KMS-11 (cell line): ENCODE results near the gene TEX2.

Experiments used
- H2AFZ ChIP-seq: fragments of 200-600 bp; sonication (generic); 2 replicates; pipeline ENCODE4 v1.6.1; 2016; ENCODE audit warnings: antibody characterized with exemption, mixed run types, low read depth
- H3K27ac ChIP-seq: fragments of 200-600 bp; sonication (generic); 2 replicates; pipeline ENCODE4 v1.6.1; 2016; ENCODE audit warnings: mild to moderate bottlenecking, mixed run types
- H3K27me3 ChIP-seq: fragments of 200-600 bp; sonication (generic); 2 replicates; pipeline ENCODE4 v1.6.1; 2017; ENCODE audit warnings: mild to moderate bottlenecking, low read depth, mixed run types, moderate library complexity; ENCODE audit not compliant: insufficient read depth
- H3K36me3 ChIP-seq: fragments of 200-600 bp; sonication (generic); 2 replicates; pipeline ENCODE4 v1.6.1; 2017; ENCODE audit warnings: mild to moderate bottlenecking, mixed run types; ENCODE audit not compliant: insufficient read depth
- H3K4me1 ChIP-seq: fragments of 200-600 bp; sonication (generic); 2 replicates; pipeline ENCODE4 v1.6.1; 2016; ENCODE audit warnings: mild to moderate bottlenecking, low read depth, mixed run types; ENCODE audit not compliant: poor library complexity, severe bottlenecking
- H3K4me2 ChIP-seq: fragments of 200-600 bp; sonication (generic); 2 replicates; pipeline ENCODE4 v1.7.0; 2016; ENCODE audit warnings: mild to moderate bottlenecking, mixed run types
- H3K4me3 ChIP-seq: fragments of 200-600 bp; sonication (generic); IDR thresholded peaks from 2 replicates; pipeline ENCODE4 v1.6.1; 2017; ENCODE audit warnings: low read depth, low read length, mixed read lengths; ENCODE audit not compliant: insufficient read depth
- H3K79me2 ChIP-seq: fragments of 200-600 bp; sonication (generic); 2 replicates; pipeline ENCODE4 v1.6.1; 2016; ENCODE audit warnings: low read depth, mixed run types; ENCODE audit not compliant: insufficient read depth
- H3K9ac ChIP-seq: fragments of 200-600 bp; sonication (generic); 2 replicates; pipeline ENCODE4 v1.6.1; 2016; ENCODE audit warnings: mild to moderate bottlenecking, mixed run types
- H4K20me1 ChIP-seq: fragments of 200-600 bp; sonication (generic); 2 replicates; pipeline ENCODE4 v1.6.1; 2016; ENCODE audit warnings: mild to moderate bottlenecking, mixed run types; ENCODE audit not compliant: insufficient read depth
- CTCF ChIP-seq: fragments of 200-600 bp; sonication (generic); conservative IDR thresholded peaks from 2 replicates; pipeline ENCODE4 v1.6.1; 2017; ENCODE audit warnings: low read depth, mild to moderate bottlenecking, antibody characterized with exemption, low read length, moderate library complexity, mixed read lengths

The TEX2 gene

DNA sequence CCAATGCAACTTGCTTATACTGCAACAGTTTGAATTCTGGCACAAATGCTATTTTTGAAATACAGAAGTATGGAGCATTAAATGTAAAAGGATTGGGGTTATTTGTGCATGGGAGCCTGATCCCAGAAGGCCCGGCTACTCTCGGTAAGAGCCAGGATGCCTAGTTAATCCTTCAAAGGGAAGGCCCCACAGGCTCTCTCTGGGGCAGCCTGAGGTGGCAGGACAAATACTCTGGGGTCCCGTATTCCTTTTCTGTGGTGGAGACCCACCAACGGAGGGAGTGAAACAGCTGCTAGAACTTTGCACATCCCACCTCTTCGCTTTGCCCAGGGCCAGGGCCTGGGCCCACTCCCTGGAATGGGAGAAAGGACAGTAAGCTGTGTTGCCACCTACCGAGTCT is 163.5 kb downstream of the TEX2 start:
- H4K20me1 ChIP-seq: no peaks in the 10 kb centered on the region
- H3K4me3 ChIP-seq: no peak overlapping the region
- peaks cover 52% of the 10 kb centered on the region for H3K79me2 ChIP-seq
- H3K4me1 ChIP-seq: peaks cover 100% of the 10 kb centered on the region
- peaks cover 3% of the 10 kb centered on the region; the same call in 1 of the 2 replicates for H3K36me3 ChIP-seq
- H3K9ac ChIP-seq: no peak overlapping the region
- no peak overlapping the region for H3K4me2 ChIP-seq
- H3K27ac ChIP-seq: no peak overlapping the region
- H3K27me3 ChIP-seq: no peaks in the 10 kb centered on the region
- TF ChIP-seq CTCF: no peak
- no peak overlapping the region for H2AFZ ChIP-seq
